ENCODE data around the gene RNF11.
"Not testable (repeated sequence)": the region's sequence is repeated elsewhere in the genome, so short reads cannot be mapped to it uniquely, and the experiment has no call there.

The RNF11 gene

GRCh38 chr1:51230501-51231078, 5.5 kb upstream of the RNF11 start:
- no peak for DNase-seq

GRCh38 chr1:51231120-51231519, 5.0 kb upstream of the RNF11 start:
- DNase-seq: no peak

GRCh38 chr1:51231896-51232295, 4.2 kb upstream of the RNF11 start:
- DNase-seq: no peak

GRCh38 chr1:51234236-51234635, 1.8 kb upstream of the RNF11 start:
- not testable (repeated sequence) for DNase-seq

- DNase-seq: peak; percentile 77
Observed at GRCh38 chr1:51234721-51235425, 1.2 kb upstream of the RNF11 start.

- DNase-seq: no peak
Observed at GRCh38 chr1:51236531-51237350, 668 bp downstream of the RNF11 start.

GRCh38 chr1:51237351-51238033, 1.4 kb downstream of the RNF11 start:
- DNase-seq: no peak

GRCh38 chr1:51238034-51238403, 1.9 kb downstream of the RNF11 start:
- DNase-seq: no peak

- no peak for DNase-seq
Observed at GRCh38 chr1:51240084-51240483, 4.0 kb downstream of the RNF11 start.

- no peak for DNase-seq
Observed at GRCh38 chr1:51241119-51241518, 5.0 kb downstream of the RNF11 start.

- DNase-seq: no peak
Observed at GRCh38 chr1:51242546-51242945, 6.5 kb downstream of the RNF11 start.

GRCh38 chr1:51247022-51247421, 10.9 kb downstream of the RNF11 start:
- DNase-seq: no peak

GRCh38 chr1:51247499-51247898, 11.4 kb downstream of the RNF11 start:
- DNase-seq: no peak

- DNase-seq: no peak
Observed at GRCh38 chr1:51249445-51249844, 13.4 kb downstream of the RNF11 start.

GRCh38 chr1:51250729-51251128, 14.7 kb downstream of the RNF11 start:
- DNase-seq: not testable (repeated sequence)

- not testable (repeated sequence) for DNase-seq
Observed at GRCh38 chr1:51251165-51251564, 15.1 kb downstream of the RNF11 start.

GRCh38 chr1:51252366-51252765, 16.3 kb downstream of the RNF11 start:
- no peak for DNase-seq

- DNase-seq: no peak
Observed at GRCh38 chr1:51253691-51254090, 17.6 kb downstream of the RNF11 start.

GRCh38 chr1:51255331-51255730, 19.3 kb downstream of the RNF11 start:
- no peak for DNase-seq

- DNase-seq: no peak
Observed at GRCh38 chr1:51263147-51263877, 27.2 kb downstream of the RNF11 start.

GRCh38 chr1:51264451-51264850, 28.4 kb downstream of the RNF11 start:
- no peak for DNase-seq

GRCh38 chr1:51265618-51266017, 29.5 kb downstream of the RNF11 start:
- DNase-seq: no peak

GRCh38 chr1:51266181-51266580, 30.1 kb downstream of the RNF11 start:
- no peak for DNase-seq
